Measurements from ENCODE around the gene PRCD. TPM values are rescaled to one million over a fixed set of nuclear protein-coding genes. Genes with fewer than 3 reads are reported as not detected.

The PRCD gene
- total and polyA plus RNA-seq, 2 donors from 2014 or later = 2.2 TPM; not detected in 1

- Histone ChIP-seq H3K4me1 (ENCODE audit: control insufficient read depth in 2 of 3, insufficient read depth in 2 of 3, low read depth in 1 of 3, low read length in 3 of 3) (peaks cover 0 to 38% (median 20%) of the 10 kb centered on the region in 3 donors), H3K27me3 (ENCODE audit: control insufficient read depth, insufficient read depth, low read length) (no peaks in the 10 kb centered on the region), H3K27ac (ENCODE audit: low read depth in 2 of 2, low read length in 2 of 2) (no peak overlapping the region), H3K36me3 (ENCODE audit: control insufficient read depth in 2 of 3, insufficient read depth in 3 of 3, low read length in 3 of 3) (no peaks in the 10 kb centered on the region), H3K9ac (ENCODE audit: low read length in 3 of 3) (no peak overlapping the region), H3K9me3 (ENCODE audit: control insufficient read depth in 2 of 3, insufficient read depth in 1 of 3, low read length in 3 of 3) (peaks cover 0 to 2% (median 0%) of the 10 kb centered on the region in 3 donors), H3K4me3 (ENCODE audit: low read length in 3 of 3) (no peak overlapping the region)
- TF ChIP-seq CTCF (IDR thresholded peaks at IDR 0.05; ENCODE audit: borderline replicate concordance, extremely low read depth, insufficient read depth) = no peak
- peak in 2 of 5 donors; percentile 36 to 37 for DNase-seq
- no peak for FAIRE-seq
- intact Hi-C loops (cut with DNase I) = no loop called here
These were observed 3.1 kb downstream of the PRCD start for GRCh38 chr17:76542984-76543383.

- H3K4me3 ChIP-seq (ENCODE audit: low read length in 3 of 3) = no peak overlapping the region
- no peak for TF ChIP-seq CTCF (IDR thresholded peaks at IDR 0.05; ENCODE audit: borderline replicate concordance, extremely low read depth, insufficient read depth)
- H3K4me1 ChIP-seq (ENCODE audit: control insufficient read depth in 2 of 3, insufficient read depth in 2 of 3, low read depth in 1 of 3, low read length in 3 of 3) = peaks cover 0 to 39% (median 20%) of the 10 kb centered on the region in 3 donors
- intact Hi-C loops (cut with DNase I) = no loop called here
- H3K36me3 ChIP-seq (ENCODE audit: control insufficient read depth in 2 of 3, insufficient read depth in 3 of 3, low read length in 3 of 3) = no peaks in the 10 kb centered on the region
- no peak overlapping the region for H3K9ac ChIP-seq (ENCODE audit: low read length in 3 of 3)
- DNase-seq (peak in 1 of 5 donors; percentile 56), FAIRE-seq (no peak)
- H3K9me3 ChIP-seq (ENCODE audit: control insufficient read depth in 2 of 3, insufficient read depth in 1 of 3, low read length in 3 of 3) = peaks cover 0 to 2% (median 0%) of the 10 kb centered on the region in 3 donors
- no peak overlapping the region for H3K27ac ChIP-seq (ENCODE audit: low read depth in 2 of 2, low read length in 2 of 2)
- H3K27me3 ChIP-seq (ENCODE audit: control insufficient read depth, insufficient read depth, low read length) = no peaks in the 10 kb centered on the region
These were observed 3.6 kb downstream of the PRCD start for GRCh38 chr17:76543482-76543825.

GRCh38 chr17:76543826-76544545 lies 4.1 kb downstream of the PRCD start:
- intact Hi-C loops (cut with DNase I) = no loop called here

More at GRCh38 chr17:76543826-76544545, 4.1 kb downstream of the PRCD start:
- peak in 3 of 5 donors; percentile 54 to 72 (median 70) for DNase-seq
- Histone ChIP-seq H3K27me3 (ENCODE audit: control insufficient read depth, insufficient read depth, low read length) (no peaks in the 10 kb centered on the region), H3K9me3 (ENCODE audit: control insufficient read depth in 2 of 3, insufficient read depth in 1 of 3, low read length in 3 of 3) (peaks cover 0 to 2% (median 0%) of the 10 kb centered on the region in 3 donors), H3K9ac (ENCODE audit: low read length in 3 of 3) (no peak overlapping the region), H3K4me3 (ENCODE audit: low read length in 3 of 3) (no peak overlapping the region), H3K4me1 (ENCODE audit: control insufficient read depth in 2 of 3, insufficient read depth in 2 of 3, low read depth in 1 of 3, low read length in 3 of 3) (peaks cover 0 to 36% (median 20%) of the 10 kb centered on the region in 3 donors), H3K27ac (ENCODE audit: low read depth in 2 of 2, low read length in 2 of 2) (no peak overlapping the region), H3K36me3 (ENCODE audit: control insufficient read depth in 2 of 3, insufficient read depth in 3 of 3, low read length in 3 of 3) (no peaks in the 10 kb centered on the region)
- FAIRE-seq = no peak
- no peak for TF ChIP-seq CTCF (IDR thresholded peaks at IDR 0.05; ENCODE audit: borderline replicate concordance, extremely low read depth, insufficient read depth)
